HepG2 (cell line): ENCODE data around the gene DIRAS1. TPM values are rescaled to one million over a fixed set of nuclear protein-coding genes. Genes with fewer than 3 reads are reported as not detected.

Experiments
- ATAC-seq: fragments of 200-7000 bp; cut with Tn5 transposase; 3 replicates; pipeline ENCODE4 v1.9.1; 2020; ENCODE audit warnings: mild to moderate bottlenecking, moderate library complexity
- BruUV-seq: library from RNA; stranded (reverse); fragments of 400-500 nt; replicated peaks from 2 replicates; lab custom pipeline; 2021; lab: Mats Ljungman, UMichigan
- CTCF ChIA-PET: fragments of 300-600 bp; formaldehyde crosslinking; extraction: SDS; loops from one replicate; lab custom pipeline; 2021; ENCODE audit warnings: low total read pairs, inconsistent platforms, low intra/inter-chr PET ratio; lab: Yijun Ruan, JAX
- POLR2A ChIA-PET: fragments of 350-600 bp; sonication (Branson Sonifier 250); formaldehyde crosslinking; loops from one replicate; lab custom pipeline; 2020; ENCODE audit warnings: antibody characterized with exemption, inconsistent platforms; lab: Yijun Ruan, JAX
- DNase-seq: peaks from one replicate; pipeline ENCODE4 v3.0.0-alpha.2; 2015; ENCODE audit warnings: low spot score
- FAIRE-seq: peaks from 3 replicates; lab custom pipeline; 2011; peaks lifted over from hg19 to GRCh38; lab: Jason Lieb, UNC
- H2AFZ ChIP-seq: one replicate; pipeline ENCODE4 v1.6.1; 2011; ENCODE audit warnings: low read length, inconsistent platforms
- H3K27ac ChIP-seq: fragments of 300-600 bp; 3 replicates; pipeline ENCODE4 v1.8.0; 2011; ENCODE audit warnings: mixed run types, mild to moderate bottlenecking, mixed read lengths, low read length, inconsistent platforms; ENCODE audit not compliant: insufficient read depth; ENCODE audit errors: extremely low read length
- H3K27me3 ChIP-seq, 2 experiments: fragments of 200-600 bp in 1 of 2; 2 replicates in 1 of 2; 3 replicates in 1 of 2; pipeline versions ENCODE4 v1.6.0 to v1.8.0; 2011; ENCODE audit warnings: low read length in 2 of 2, mild to moderate bottlenecking in 2 of 2, moderate library complexity in 2 of 2, inconsistent platforms in 1 of 2; ENCODE audit not compliant: insufficient read depth in 2 of 2, control insufficient read depth in 1 of 2
- H3K36me3 ChIP-seq, 2 experiments: fragments of 200-600 bp in 1 of 2; replicated peaks in 1 of 2; 2 replicates in 1 of 2; 3 replicates in 1 of 2; pipeline versions ENCODE4 v1.5.1 to v1.8.0; 2011; ENCODE audit warnings: low read length in 2 of 2, inconsistent platforms in 1 of 2; ENCODE audit not compliant: insufficient read depth in 2 of 2, control insufficient read depth in 1 of 2
- H3K4me1 ChIP-seq: 2 replicates; pipeline ENCODE4 v1.5.1; 2012; ENCODE audit warnings: low read length, inconsistent platforms; ENCODE audit not compliant: insufficient read depth
- H3K4me2 ChIP-seq: 2 replicates; pipeline ENCODE4 v1.6.0; 2011; ENCODE audit warnings: low read depth, low read length, inconsistent platforms
- H3K4me3 ChIP-seq, 3 experiments: fragments of 200-600 bp in 1 of 3; sonication (generic), shearing (Covaris generic) in 1 of 3; replicated peaks in 1 of 3; 2 replicates each; pipeline ENCODE4 v1.5.1; 2011 to 2016; ENCODE audit warnings: low read length in 3 of 3, inconsistent platforms in 2 of 3, low read depth in 2 of 3, mild to moderate bottlenecking in 2 of 3, control low read depth in 1 of 3, mixed read lengths in 1 of 3; ENCODE audit not compliant: insufficient read depth in 1 of 3
- H3K79me2 ChIP-seq: one replicate; pipeline ENCODE4 v1.6.1; 2011; ENCODE audit warnings: low read length, inconsistent platforms; ENCODE audit not compliant: insufficient read depth
- H3K9ac ChIP-seq: 2 replicates; pipeline ENCODE4 v1.6.0; 2011; ENCODE audit warnings: mild to moderate bottlenecking, low read depth, low read length, inconsistent platforms; ENCODE audit not compliant: insufficient read depth
- H3K9me3 ChIP-seq: 2 replicates; pipeline ENCODE4 v1.5.1; 2012; ENCODE audit warnings: mild to moderate bottlenecking, low read length
- H4K20me1 ChIP-seq: 2 replicates; pipeline ENCODE4 v1.6.0; 2011; ENCODE audit warnings: inconsistent platforms, mild to moderate bottlenecking, low read length, moderate library complexity; ENCODE audit not compliant: insufficient read depth
- AGO2 ChIP-seq: fragments of 200-400 bp; formaldehyde crosslinking; optimal IDR thresholded peaks from 2 replicates; pipeline ENCODE3; 2017; ENCODE audit warnings: mild to moderate bottlenecking, low read depth, low read length, moderate library complexity
- PRPF4 ChIP-seq: fragments of 200-400 bp; formaldehyde crosslinking; IDR thresholded peaks from 2 replicates; pipeline ENCODE4 v1.6.1; 2016; ENCODE audit warnings: low read length, low read depth; ENCODE audit not compliant: poor library complexity, severe bottlenecking
- STAT5B ChIP-seq: sonication (generic); formaldehyde crosslinking; IDR thresholded peaks from 2 replicates; pipeline ENCODE4 v1.4.0; 2020; ENCODE audit warnings: missing genetic modification reagents
- SYNCRIP ChIP-seq: fragments of 200-400 bp; formaldehyde crosslinking; IDR thresholded peaks from 2 replicates; pipeline ENCODE4 v1.6.1; 2018; ENCODE audit warnings: mild to moderate bottlenecking, low read depth, low read length; ENCODE audit not compliant: insufficient read depth
- ZNF605 ChIP-seq: sonication (generic); formaldehyde crosslinking; IDR thresholded peaks from 2 replicates; pipeline ENCODE4 v1.8.0; 2022; ENCODE audit warnings: mild to moderate bottlenecking, missing genetic modification reagents
- WGBS: methylation state at CpG from one replicate; pipeline ENCODE4 v1.1.6; 2017; ENCODE audit warnings: low lambda C conversion rate; 5-methylcytosine and 5-hydroxymethylcytosine counted together
- in situ Hi-C: cut with HindIII; loops from 2 replicates; pipeline ENCODE4 v1.10.0; 2017; ENCODE audit warnings: low pct_unique_long_range_greater_than_20kb; ENCODE audit not compliant: extremely low pct_ligation_motif_present
- intact Hi-C: fragments of 100-400 bp; cut with micrococcal nuclease; formaldehyde crosslinking; loops from one replicate; pipeline ENCODE4 v1.10.0; 2022; ENCODE audit not compliant: unreplicated experiment
- polyA plus RNA-seq, 8 experiments: library from polyadenylated mRNA; depleted of rRNA in 3 of 8; stranded (reverse) in 7 of 8; unstranded in 1 of 8; fragments of >200 nt; fragmentation: Illumina TruSeq in 4 of 8; extraction: Trizol in 4 of 8; gene quantifications; 2 replicates each; pipeline versions ENCODE4 v1.2.1 to v1.2.3, GENCODE V29; 2011 to 2016; ENCODE audit warnings: low read depth in 4 of 8, missing spikeins in 1 of 8, mixed read lengths in 1 of 8; ENCODE audit not compliant: insufficient read depth in 1 of 8
- total RNA-seq, 5 experiments: library from RNA; depleted of rRNA; stranded (reverse); fragments of >200 nt; fragmentation: Illumina TruSeq; extraction: Trizol; gene quantifications; 2 replicates each; pipeline ENCODE4 v1.2.3, GENCODE V29; 2016; ENCODE audit warnings: low read depth in 1 of 5
- TF ChIP-seq, protein P1 (sequence below): IDR thresholded peaks from 2 replicates; pipeline ENCODE4 v1.6.1; 2016; ENCODE audit warnings: low read depth

DIRAS1 gene
- total and polyA plus RNA-seq, 2 of the 13 experiments (the other 11 are each of a cell fraction or from before 2014, with no cell fraction given), result 0.97 to 1.8 TPM

DNA sequence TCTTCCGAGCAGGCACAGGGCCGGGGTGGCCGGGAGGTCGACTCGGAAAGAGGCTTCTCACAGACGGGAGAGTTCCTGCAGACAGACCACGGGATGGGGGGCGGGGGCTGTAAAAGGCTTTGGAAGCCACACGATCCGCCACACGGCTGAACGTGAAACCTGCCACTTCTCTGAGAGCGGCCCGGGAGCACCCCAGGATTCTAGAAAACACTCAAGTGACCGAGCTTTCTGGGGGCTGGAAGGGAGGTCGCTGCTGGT lies 34.2 kb upstream of the DIRAS1 start:
- Histone ChIP-seq H3K36me3 (peaks cover 19 to 31% of the 10 kb centered on the region in 2 experiments; a peak in 4 of 5 replicates), H3K4me2 (no peak overlapping the region), H3K4me1 (no peaks in the 10 kb centered on the region), H3K79me2 (no peaks in the 10 kb centered on the region), H3K4me3 (no peak overlapping the region), H3K9ac (no peak overlapping the region), H3K27me3 (no peaks in the 10 kb centered on the region), H3K27ac (no peak overlapping the region), H4K20me1 (no peaks in the 10 kb centered on the region), H3K9me3 (no peaks in the 10 kb centered on the region), H2AFZ (no peak overlapping the region)
- ChIA-PET CTCF (no interaction called here), POLR2A (no interaction called here)
- in situ Hi-C loops, result no loop called here
- DNase-seq (no peak), ATAC-seq (no peak), FAIRE-seq (no peak)
- WGBS, result 96% methylated on average over 16 of the region's 16 CpGs
- TF ChIP-seq STAT5B (CRISPR knock-in tag) (no peak), PRPF4 (no peak), ZNF605 (CRISPR knock-in tag) (no peak), SYNCRIP (no peak)
- intact Hi-C loops, result no loop called here
- no TSS peak for BruUV-seq

DNA sequence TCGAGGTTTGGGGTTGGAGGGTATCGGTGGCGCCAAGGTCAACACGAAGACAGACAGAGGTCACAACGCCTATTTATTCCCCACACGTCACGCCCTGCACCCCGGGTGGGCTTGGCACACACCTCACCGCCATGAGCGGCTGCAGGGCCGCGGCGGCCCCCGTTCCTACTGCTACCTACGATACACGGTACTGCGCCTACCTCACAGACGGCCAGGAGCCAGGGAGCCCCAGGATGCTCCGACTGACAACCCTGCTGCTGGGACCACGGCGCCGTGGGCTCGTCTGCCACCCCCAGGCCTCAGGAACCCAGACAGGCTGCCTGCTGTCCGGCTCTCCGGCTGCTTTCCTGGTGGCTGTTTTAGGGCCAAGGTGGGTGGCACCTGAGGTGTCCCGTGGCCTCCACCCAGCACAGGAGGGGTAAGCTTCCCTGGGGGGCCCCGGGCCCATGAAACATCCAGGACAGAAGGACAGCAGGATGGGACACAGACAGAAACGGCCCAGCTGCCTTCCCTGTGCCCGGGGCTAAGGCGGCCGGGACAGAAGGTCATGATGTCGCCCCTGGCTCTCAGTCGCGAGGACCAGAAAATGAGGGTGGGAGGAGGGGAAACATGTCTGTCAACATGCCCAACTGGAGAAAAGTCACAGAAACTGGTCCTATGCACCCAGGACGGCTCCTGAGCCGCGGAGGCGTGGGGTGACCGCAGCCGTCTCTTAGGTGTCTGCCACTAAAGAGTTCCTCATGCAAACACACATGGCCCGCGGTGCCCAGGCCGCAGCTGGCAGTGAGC lies 33.7 kb upstream of the DIRAS1 start:
- H3K4me2 ChIP-seq, result no peak overlapping the region
- FAIRE-seq (no peak), DNase-seq (no peak), ATAC-seq (no peak)
- ChIA-PET POLR2A (no interaction called here), CTCF (no interaction called here)
- in situ Hi-C loops (loop anchor here (5.0 kb wide), 1 partner anchor 108 kb away; no protein-coding TSS in a partner anchor), intact Hi-C loops (no loop called here)
- H3K36me3 ChIP-seq, result peaks cover 19 to 31% of the 10 kb centered on the region in 2 experiments; a peak in 4 of 5 replicates
- H3K4me1 ChIP-seq, result no peaks in the 10 kb centered on the region
- H2AFZ ChIP-seq, result no peak overlapping the region
- 92% methylated on average over 39 of the region's 43 CpGs for WGBS
- no peak overlapping the region for H3K27ac ChIP-seq
- H3K4me3 ChIP-seq, result no peak overlapping the region
- TF ChIP-seq AGO2, result peak; percentile 87
- TF ChIP-seq, protein P1, sequence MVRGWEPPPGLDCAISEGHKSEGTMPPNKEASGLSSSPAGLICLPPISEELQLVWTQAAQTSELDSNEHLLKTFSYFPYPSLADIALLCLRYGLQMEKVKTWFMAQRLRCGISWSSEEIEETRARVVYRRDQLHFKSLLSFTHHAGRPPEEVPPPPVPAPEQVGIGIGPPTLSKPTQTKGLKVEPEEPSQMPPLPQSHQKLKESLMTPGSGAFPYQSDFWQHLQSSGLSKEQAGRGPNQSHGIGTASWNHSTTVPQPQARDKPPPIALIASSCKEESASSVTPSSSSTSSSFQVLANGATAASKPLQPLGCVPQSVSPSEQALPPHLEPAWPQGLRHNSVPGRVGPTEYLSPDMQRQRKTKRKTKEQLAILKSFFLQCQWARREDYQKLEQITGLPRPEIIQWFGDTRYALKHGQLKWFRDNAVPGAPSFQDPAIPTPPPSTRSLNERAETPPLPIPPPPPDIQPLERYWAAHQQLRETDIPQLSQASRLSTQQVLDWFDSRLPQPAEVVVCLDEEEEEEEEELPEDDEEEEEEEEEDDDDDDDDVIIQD (CRISPR knock-in tag), result no peak
- no peaks in the 10 kb centered on the region for H3K79me2 ChIP-seq
- H4K20me1 ChIP-seq, result no peaks in the 10 kb centered on the region
- no peaks in the 10 kb centered on the region for H3K9me3 ChIP-seq
- BruUV-seq, result TSS peak; percentile 39
- H3K9ac ChIP-seq, result no peak overlapping the region
- no peaks in the 10 kb centered on the region for H3K27me3 ChIP-seq
